ENCODE results near the gene HAND2. TPM values are rescaled to one million over a fixed set of nuclear protein-coding genes. Genes with fewer than 3 reads are reported as not detected.

HAND2 gene
- total RNA-seq, 1 experiment from 2014 or later: not detected

- in situ Hi-C loops (cut with HindIII; ENCODE audit: low pct_unique_long_range_greater_than_20kb, low sequenced_read_pairs): no loop called here
- no peak for DNase-seq (ENCODE audit: low read depth)
Measured at GRCh38 chr4:173508386-173509035, 21.5 kb downstream of the HAND2 start.

DNA sequence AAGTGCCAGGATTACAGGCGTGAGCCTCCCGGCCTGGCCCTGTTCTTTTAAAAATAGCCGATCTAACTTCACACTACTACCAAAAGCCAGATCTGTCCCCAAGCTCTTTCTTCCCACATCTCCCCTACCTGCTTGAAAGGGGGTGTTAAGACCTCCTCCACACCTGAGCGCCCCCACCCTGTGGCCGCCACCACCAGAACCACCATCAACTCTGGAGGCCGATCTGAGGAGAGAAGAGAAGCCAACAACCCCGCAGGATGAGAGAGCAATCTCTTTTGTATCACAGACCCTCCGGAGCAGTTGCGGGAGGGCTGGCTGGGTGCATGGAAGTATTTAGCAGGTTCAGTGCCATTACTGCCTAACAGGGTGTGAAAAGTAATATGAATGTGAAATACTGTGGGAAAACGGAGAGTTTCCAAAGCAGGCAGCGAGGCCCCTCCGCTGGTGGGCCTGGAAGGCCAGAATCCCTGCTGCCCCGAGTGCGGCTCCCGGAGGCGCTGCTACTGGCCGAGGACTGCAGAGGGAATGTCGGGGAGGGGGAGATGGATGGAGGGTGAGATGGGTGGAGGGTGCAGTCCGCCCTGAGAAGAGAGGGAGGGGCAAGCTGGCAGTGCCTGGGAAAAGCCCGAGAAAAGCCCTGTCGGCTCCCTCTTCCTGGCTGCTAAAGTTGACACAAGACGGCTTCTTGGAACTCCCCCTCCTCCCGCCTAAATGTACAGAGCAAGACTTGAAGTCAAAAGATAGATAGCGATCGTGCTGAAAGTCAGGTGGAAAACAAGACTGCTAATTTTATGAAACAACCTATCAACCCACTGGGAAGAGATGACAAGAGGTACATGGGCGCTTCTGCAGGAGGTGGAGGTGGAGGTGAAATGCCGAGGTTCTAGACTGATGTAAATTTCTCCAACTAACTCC lies 22.3 kb downstream of the HAND2 start:
- in situ Hi-C loops (cut with HindIII; ENCODE audit: low pct_unique_long_range_greater_than_20kb, low sequenced_read_pairs): no loop called here
- no peak for DNase-seq (ENCODE audit: low read depth)

GRCh38 chr4:173506597-173507211 lies 23.3 kb downstream of the HAND2 start:
- in situ Hi-C loops (cut with HindIII; ENCODE audit: low pct_unique_long_range_greater_than_20kb, low sequenced_read_pairs): no loop called here
- no peak for DNase-seq (ENCODE audit: low read depth)

DNA sequence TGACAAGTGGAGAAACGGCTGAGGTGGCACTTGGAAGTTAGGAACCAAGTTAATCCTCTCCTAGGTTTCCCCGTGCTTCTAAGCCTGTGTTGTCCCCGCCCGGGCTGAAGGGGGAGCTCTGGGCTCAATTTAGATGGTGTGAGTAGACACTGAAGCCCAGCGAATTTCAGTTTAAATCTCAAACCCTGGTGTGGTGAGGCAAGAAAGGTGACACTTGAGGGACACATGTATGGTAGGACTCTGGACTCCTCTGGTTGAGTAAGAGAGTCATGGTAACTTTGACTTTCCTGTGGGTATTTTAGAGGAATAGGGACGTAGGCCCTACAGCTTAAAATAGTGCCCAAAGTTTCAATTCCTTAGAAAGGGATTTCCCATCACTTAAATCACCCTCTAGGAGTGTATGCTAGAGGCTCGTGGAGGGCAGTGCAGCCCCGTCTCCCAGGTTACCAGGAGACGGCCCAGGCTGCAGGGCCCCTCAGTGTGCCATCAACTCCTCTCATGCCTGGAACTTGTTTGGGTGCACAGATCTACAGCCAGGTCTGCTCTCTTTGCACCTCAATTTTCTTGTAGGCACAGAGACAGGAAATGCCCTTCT lies 24.0 kb downstream of the HAND2 start:
- in situ Hi-C loops (cut with HindIII; ENCODE audit: low pct_unique_long_range_greater_than_20kb, low sequenced_read_pairs): no loop called here
- no peak for DNase-seq (ENCODE audit: low read depth)

DNA sequence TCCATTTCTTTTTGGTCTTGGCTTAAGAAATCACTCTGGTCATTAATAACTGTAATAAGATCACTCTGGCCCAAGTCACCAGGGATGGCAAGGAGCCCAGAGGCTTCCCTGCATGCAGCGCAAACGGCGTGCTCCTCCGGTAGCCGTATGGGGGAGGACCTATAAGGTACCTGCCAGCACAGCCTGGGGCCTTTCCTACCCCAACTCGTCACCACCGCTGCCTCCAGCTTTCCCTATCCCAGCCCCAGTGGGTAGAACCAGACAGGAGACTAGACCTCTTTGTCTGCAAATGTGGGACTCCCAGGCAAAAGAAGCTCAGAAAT lies 25.9 kb downstream of the HAND2 start:
- in situ Hi-C loops (cut with HindIII; ENCODE audit: low pct_unique_long_range_greater_than_20kb, low sequenced_read_pairs): no loop called here
- no peak for DNase-seq (ENCODE audit: low read depth)

GRCh38 chr4:173503330-173504180 lies 26.5 kb downstream of the HAND2 start:
- no peak for DNase-seq (ENCODE audit: low read depth)
- in situ Hi-C loops (cut with HindIII; ENCODE audit: low pct_unique_long_range_greater_than_20kb, low sequenced_read_pairs): no loop called here

DNA sequence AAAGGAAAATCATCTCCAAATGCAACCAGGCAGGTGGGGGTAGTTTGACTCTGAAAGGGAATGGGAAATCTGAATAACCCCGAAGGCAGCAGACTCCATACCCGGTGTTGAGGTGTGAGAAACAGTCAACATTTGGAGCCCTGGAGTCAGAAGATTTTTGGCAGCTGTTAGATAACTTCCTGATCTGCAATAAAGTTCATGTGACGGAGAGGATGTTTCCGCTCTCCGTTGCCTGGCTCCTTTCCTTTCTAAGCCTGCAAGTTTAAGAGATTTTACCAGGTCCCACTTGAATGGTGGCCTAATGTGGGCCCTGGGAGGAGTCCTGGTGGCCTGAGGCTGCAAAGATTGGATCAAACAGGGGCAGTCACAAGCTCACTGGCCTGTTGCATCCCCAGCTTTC lies 27.7 kb downstream of the HAND2 start:
- no peak for DNase-seq (ENCODE audit: low read depth)
- in situ Hi-C loops (cut with HindIII; ENCODE audit: low pct_unique_long_range_greater_than_20kb, low sequenced_read_pairs): no loop called here

DNA sequence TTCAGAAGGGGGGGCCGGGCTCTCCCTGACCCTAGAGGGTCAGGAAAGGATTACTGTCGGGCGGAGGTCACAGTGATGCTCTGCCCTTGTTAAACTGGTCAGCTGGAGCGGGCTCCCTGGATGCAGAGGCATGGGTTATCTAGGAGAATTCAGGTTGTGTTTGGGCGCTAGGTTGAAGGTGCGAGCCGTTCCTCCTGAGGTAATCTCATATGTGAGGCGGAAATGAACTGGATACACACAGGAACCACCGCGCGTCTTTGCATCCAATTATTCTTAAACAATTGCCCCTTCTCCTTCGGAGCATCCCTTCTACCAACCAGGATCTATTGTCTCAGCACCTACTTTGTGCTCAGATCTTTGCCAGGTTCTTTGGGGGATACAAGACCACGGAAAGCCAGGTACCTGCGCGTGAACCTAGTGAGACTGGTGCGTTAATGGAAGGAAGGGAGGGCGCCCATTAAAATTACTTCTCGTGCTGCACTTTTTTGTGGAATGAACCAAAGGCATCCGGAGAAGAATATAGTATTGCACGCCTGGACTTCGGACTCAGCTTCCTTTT lies 28.4 kb downstream of the HAND2 start:
- DNase-seq (ENCODE audit: low read depth): no peak

GRCh38 chr4:173500841-173501591 lies 29.0 kb downstream of the HAND2 start:
- in situ Hi-C loops (cut with HindIII; ENCODE audit: low pct_unique_long_range_greater_than_20kb, low sequenced_read_pairs): no loop called here
- no peak for DNase-seq (ENCODE audit: low read depth)

More for the DNA sequence above, 28.4 kb downstream of the HAND2 start:
- in situ Hi-C loops (cut with HindIII; ENCODE audit: low pct_unique_long_range_greater_than_20kb, low sequenced_read_pairs): no loop called here

- no peak for DNase-seq (ENCODE audit: low read depth)
- in situ Hi-C loops (cut with HindIII; ENCODE audit: low pct_unique_long_range_greater_than_20kb, low sequenced_read_pairs): no loop called here
Measured at GRCh38 chr4:173499658-173500535, 30.1 kb downstream of the HAND2 start.

DNA sequence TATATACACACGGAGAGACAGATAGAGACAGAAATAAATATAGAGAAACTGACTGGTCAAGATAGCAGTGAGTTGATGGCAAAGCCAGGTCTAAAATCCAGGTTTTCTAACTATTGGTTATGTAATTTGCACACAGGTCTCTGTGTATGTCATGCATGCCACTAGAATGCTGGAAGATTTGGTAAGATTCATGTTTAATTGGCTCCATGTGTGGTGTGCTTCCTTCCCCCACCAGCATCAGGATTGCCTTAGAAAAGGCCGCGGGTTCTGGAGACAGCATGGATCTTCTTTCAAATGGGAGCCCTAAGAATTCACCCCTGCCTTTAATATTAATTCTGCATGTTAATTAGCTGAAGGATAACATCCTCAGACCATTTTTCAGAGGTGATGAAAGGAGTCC lies 31.3 kb downstream of the HAND2 start:
- in situ Hi-C loops (cut with HindIII; ENCODE audit: low pct_unique_long_range_greater_than_20kb, low sequenced_read_pairs): no loop called here
- no peak for DNase-seq (ENCODE audit: low read depth)

- DNase-seq (ENCODE audit: low read depth): no peak
- in situ Hi-C loops (cut with HindIII; ENCODE audit: low pct_unique_long_range_greater_than_20kb, low sequenced_read_pairs): no loop called here
Measured at GRCh38 chr4:173498023-173498422, 32.0 kb downstream of the HAND2 start.

DNA sequence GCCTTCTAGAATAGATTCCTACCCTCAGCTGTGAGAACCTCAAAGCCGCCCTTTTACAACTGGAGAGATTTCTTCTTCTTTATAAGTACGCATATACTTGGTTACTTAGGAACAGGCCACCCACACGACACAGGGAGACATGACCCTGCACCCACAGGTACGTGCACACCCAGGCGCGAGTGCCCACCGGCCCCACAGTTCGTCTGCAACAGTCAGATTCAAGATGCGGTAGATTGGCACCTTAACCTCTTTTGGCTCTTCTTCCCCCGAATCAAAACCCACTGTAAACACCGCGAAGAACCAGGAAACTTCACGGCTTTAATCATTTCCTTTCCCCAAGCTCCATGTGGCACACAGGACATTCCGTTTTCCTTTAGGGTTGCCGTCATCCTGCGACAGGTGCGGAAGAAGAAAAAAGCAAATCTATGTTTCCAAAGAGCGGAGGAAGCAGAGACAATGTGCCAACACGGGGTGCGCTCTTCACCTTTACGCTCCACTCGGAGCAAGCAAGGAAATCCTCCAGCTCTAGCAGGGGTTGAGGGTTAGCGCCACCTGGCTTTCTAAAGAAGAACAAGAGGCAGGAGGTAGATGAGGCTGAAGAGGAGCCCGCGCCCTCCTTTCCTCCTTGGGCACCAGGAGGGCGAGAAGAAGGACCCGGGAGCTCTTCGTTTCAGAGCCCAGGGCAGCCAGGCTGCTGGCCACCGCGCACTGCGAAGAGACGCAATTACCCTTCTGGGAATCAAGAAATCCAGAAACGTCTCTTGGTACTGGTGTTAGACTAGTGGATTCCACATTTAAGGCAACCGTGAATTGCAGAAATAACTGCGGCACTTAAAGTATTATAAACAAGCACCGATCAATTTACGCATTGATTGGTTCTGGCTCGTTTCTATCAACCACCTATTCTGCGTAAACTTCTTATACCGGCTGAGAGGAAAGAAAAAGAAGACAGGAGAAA lies 35.7 kb downstream of the HAND2 start:
- DNase-seq (ENCODE audit: low read depth): peak; percentile 62
- in situ Hi-C loops (cut with HindIII; ENCODE audit: low pct_unique_long_range_greater_than_20kb, low sequenced_read_pairs): no loop called here

DNA sequence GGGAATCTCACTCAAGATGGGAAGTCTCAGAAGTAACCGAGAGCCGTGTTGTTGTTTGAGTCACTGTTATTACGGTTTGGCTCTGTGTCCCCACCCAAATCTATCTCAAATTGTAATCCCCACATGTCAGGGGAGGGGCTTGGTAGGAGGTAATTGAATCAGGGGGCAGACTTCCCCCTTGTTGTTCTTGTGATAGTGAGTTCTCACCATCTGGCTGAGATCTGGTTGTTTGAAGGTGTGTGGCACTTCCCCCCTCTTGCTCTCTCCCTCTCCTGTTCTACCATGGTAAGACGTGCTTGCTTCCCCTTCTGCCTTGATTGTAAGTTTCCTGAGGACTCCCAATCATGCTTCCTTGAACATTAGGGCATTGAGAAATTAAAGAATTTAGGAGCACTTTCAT lies 37.0 kb downstream of the HAND2 start:
- in situ Hi-C loops (cut with HindIII; ENCODE audit: low pct_unique_long_range_greater_than_20kb, low sequenced_read_pairs): no loop called here
- no peak for DNase-seq (ENCODE audit: low read depth)

GRCh38 chr4:173492315-173492714 lies 37.7 kb downstream of the HAND2 start:
- no peak for DNase-seq (ENCODE audit: low read depth)
- in situ Hi-C loops (cut with HindIII; ENCODE audit: low pct_unique_long_range_greater_than_20kb, low sequenced_read_pairs): no loop called here

Data from Caki2 (cell line).